HG02571 (cell line): ENCODE results near the gene DSCAM.

Source experiments
- ATAC-seq: cut with Tn5 transposase; IDR thresholded peaks from one replicate; pipeline ENCODE4 v1.9.1; 2021; ENCODE audit warnings: mild to moderate bottlenecking, moderate library complexity; ENCODE audit not compliant: unreplicated experiment

DSCAM gene

GRCh38 chr21:40021558-40022351 is 825.2 kb downstream of the DSCAM start:
- no peak for ATAC-seq

- no peak for ATAC-seq
Measured at GRCh38 chr21:40020651-40021050, 826.3 kb downstream of the DSCAM start.

GRCh38 chr21:40018871-40019475 is 828.0 kb downstream of the DSCAM start:
- ATAC-seq, result no peak

- ATAC-seq, result no peak
Measured at GRCh38 chr21:40016667-40017066, 830.3 kb downstream of the DSCAM start.

- no peak for ATAC-seq
Measured at GRCh38 chr21:40016234-40016633, 830.7 kb downstream of the DSCAM start.

- no peak for ATAC-seq
Measured at GRCh38 chr21:40015818-40016217, 831.1 kb downstream of the DSCAM start.

- no peak for ATAC-seq
Measured at GRCh38 chr21:40014394-40014793, 832.6 kb downstream of the DSCAM start.

- no peak for ATAC-seq
Measured at GRCh38 chr21:40013001-40013735, 833.8 kb downstream of the DSCAM start.

GRCh38 chr21:40011371-40011770 is 835.6 kb downstream of the DSCAM start:
- ATAC-seq, result no peak

- no peak for ATAC-seq
Measured at GRCh38 chr21:40002978-40003377, 844.0 kb downstream of the DSCAM start.

- ATAC-seq, result no peak
Measured at GRCh38 chr21:39984286-39984991, 862.5 kb downstream of the DSCAM start.

GRCh38 chr21:39980241-39980820 is 866.6 kb downstream of the DSCAM start:
- ATAC-seq, result no peak

- ATAC-seq, result no peak
Measured at GRCh38 chr21:39979321-39979720, 867.6 kb downstream of the DSCAM start.

GRCh38 chr21:39976800-39977199 is 870.2 kb downstream of the DSCAM start:
- no peak for ATAC-seq

- ATAC-seq, result no peak
Measured at GRCh38 chr21:39972976-39973770, 873.8 kb downstream of the DSCAM start.

- ATAC-seq, result no peak
Measured at GRCh38 chr21:39972471-39972870, 874.5 kb downstream of the DSCAM start.

GRCh38 chr21:39971956-39972355 is 875.0 kb downstream of the DSCAM start:
- ATAC-seq, result no peak

- ATAC-seq, result no peak
Measured at GRCh38 chr21:39969691-39970364, 877.1 kb downstream of the DSCAM start.

GRCh38 chr21:39968010-39968409 is 878.9 kb downstream of the DSCAM start:
- no peak for ATAC-seq

- no peak for ATAC-seq
Measured at GRCh38 chr21:39966786-39967185, 880.2 kb downstream of the DSCAM start.
